B cell (primary cell): ENCODE results near the gene NKX3-2. TPM values are rescaled to one million over a fixed set of nuclear protein-coding genes. Genes with fewer than 3 reads are reported as not detected.
A peak's percentile ranks its signal among the peaks of the same experiment; 100 is the strongest.

Source experiments
- ATAC-seq: fragments of 200-7000 bp; cut with Tn5 transposase; one replicate; pipeline ENCODE4 v1.10.0; 2021; ENCODE audit warnings: low read depth, mild to moderate bottlenecking, moderate number of reproducible peaks, moderate library complexity
- CTCF ChIA-PET: fragments of 350-600 bp; sonication (Branson Sonifier 250); formaldehyde crosslinking; loops from one replicate; lab custom pipeline; 2021; ENCODE audit warnings: antibody characterized with exemption, inconsistent platforms; lab: Charles Lee
- POLR2A ChIA-PET: fragments of 350-600 bp; sonication (Branson Sonifier 250); formaldehyde crosslinking; loops from one replicate; lab custom pipeline; 2021; ENCODE audit warnings: antibody characterized with exemption; lab: Charles Lee
- DNase-seq: peaks from one replicate; pipeline ENCODE4 v3.0.0; 2013
- H2AFZ ChIP-seq: 2 replicates; pipeline ENCODE4 v1.6.1; 2012; ENCODE audit warnings: mild to moderate bottlenecking, low read depth, low read length; ENCODE audit not compliant: insufficient read depth, poor library complexity, severe bottlenecking
- H3K27ac ChIP-seq, 2 donors: 1 replicate in 1 of 2; 2 replicates in 1 of 2; pipeline ENCODE4 v1.5.1; 2012 to 2013; ENCODE audit warnings: low read length in 2 of 2, mild to moderate bottlenecking in 2 of 2, moderate library complexity in 1 of 2
- H3K27me3 ChIP-seq, 4 experiments: fragments of 200-600 bp in 1 of 4; sonication (generic) in 1 of 4; replicated peaks in 1 of 4; 1 replicate in 2 of 4; 2 replicates in 2 of 4; pipeline versions ENCODE4 v1.6.1 to v1.7.0; 2013 to 2016; ENCODE audit warnings: low read length in 3 of 4, mild to moderate bottlenecking in 2 of 4, mixed read lengths in 1 of 4, moderate library complexity in 1 of 4; ENCODE audit not compliant: insufficient read depth in 4 of 4, control insufficient read depth in 3 of 4; ENCODE audit errors: control extremely low read depth in 1 of 4
- H3K36me3 ChIP-seq, 2 experiments: replicated peaks in 1 of 2; 1 replicate in 1 of 2; 2 replicates in 1 of 2; pipeline versions ENCODE4 v1.6.1 to v1.7.1; 2013; ENCODE audit warnings: low read length in 1 of 2; ENCODE audit not compliant: insufficient read depth in 2 of 2, control insufficient read depth in 1 of 2; ENCODE audit errors: control extremely low read depth in 1 of 2, extremely low read depth in 1 of 2
- H3K4me1 ChIP-seq, 2 donors: fragments of 200-600 bp in 1 of 2; sonication (generic) in 1 of 2; 1 replicate in 1 of 2; 2 replicates in 1 of 2; pipeline versions ENCODE4 v1.5.1 to v1.6.1; 2013 to 2017; ENCODE audit warnings: low read length in 2 of 2; ENCODE audit not compliant: control insufficient read depth in 2 of 2, insufficient read depth in 2 of 2
- H3K4me2 ChIP-seq: replicated peaks from 2 replicates; pipeline ENCODE3; 2012; ENCODE audit warnings: mild to moderate bottlenecking, low read depth, low read length; ENCODE audit not compliant: poor library complexity, severe bottlenecking
- H3K4me3 ChIP-seq, 5 experiments: fragments of 200-600 bp in 1 of 5; sonication (generic) in 1 of 5; 1 replicate in 3 of 5; 2 replicates in 2 of 5; pipeline versions ENCODE4 v1.5.1 to v1.7.0; 2011 to 2016; ENCODE audit warnings: low read length in 4 of 5, mild to moderate bottlenecking in 4 of 5, low read depth in 2 of 5, control low read depth in 1 of 5, moderate library complexity in 1 of 5; ENCODE audit not compliant: insufficient read depth in 1 of 5; ENCODE audit errors: control extremely low read depth in 1 of 5, extremely low read depth in 1 of 5
- H3K79me2 ChIP-seq: fragments of 200-600 bp; sonication (generic); one replicate; pipeline ENCODE4 v1.6.0; 2016; ENCODE audit warnings: low read length; ENCODE audit not compliant: control insufficient read depth, insufficient read depth
- H3K9ac ChIP-seq: fragments of 200-600 bp; sonication (generic); 2 replicates; pipeline ENCODE4 v1.6.1; 2017; ENCODE audit warnings: mild to moderate bottlenecking, low read length, moderate library complexity
- H3K9me3 ChIP-seq, 3 donors: one replicate each; pipeline versions ENCODE4 v1.6.1 to v1.7.1; 2013; ENCODE audit warnings: low read length in 2 of 3; ENCODE audit not compliant: control insufficient read depth in 2 of 3, insufficient read depth in 1 of 3; ENCODE audit errors: control extremely low read depth in 1 of 3
- H4K20me1 ChIP-seq: 2 replicates; pipeline ENCODE4 v1.6.0; 2012; ENCODE audit warnings: mild to moderate bottlenecking, low read length; ENCODE audit not compliant: insufficient read depth, control insufficient read depth, poor library complexity, severe bottlenecking
- H3K27ac Mint-ChIP-seq: one replicate; pipeline ENCODE4 v1.8.0; 2021; ENCODE audit warnings: mixed read lengths
- H3K27me3 Mint-ChIP-seq: one replicate; pipeline ENCODE4 v1.8.0; 2021; ENCODE audit warnings: mixed read lengths
- H3K4me1 Mint-ChIP-seq: one replicate; pipeline ENCODE4 v1.8.0; 2021; ENCODE audit warnings: mixed read lengths
- H3K4me3 Mint-ChIP-seq: one replicate; pipeline ENCODE4 v1.8.0; 2021; ENCODE audit warnings: mixed read lengths
- H3K9me3 Mint-ChIP-seq: one replicate; pipeline ENCODE4 v1.8.0; 2022; ENCODE audit warnings: mixed read lengths; ENCODE audit not compliant: insufficient read depth
- CTCF ChIP-seq: fragments of 200-600 bp; IDR thresholded peaks from one replicate; pipeline ENCODE4 v1.8.0; 2022; ENCODE audit warnings: antibody characterized with exemption, mild to moderate bottlenecking
- EZH2 ChIP-seq: IDR thresholded peaks from 2 replicates; pipeline ENCODE4 v1.6.1; 2012; ENCODE audit warnings: borderline replicate concordance, low read depth, mild to moderate bottlenecking, moderate library complexity, low read length; ENCODE audit not compliant: insufficient read depth, poor library complexity, severe bottlenecking
- WGBS: methylation state at CpG from one replicate; pipeline ENCODE4 v1.1.5; 2013; ENCODE audit warnings: missing lambda C conversion rate; ENCODE audit not compliant: insufficient coverage; 5-methylcytosine and 5-hydroxymethylcytosine counted together
- intact Hi-C: fragments of 100-400 bp; cut with micrococcal nuclease; formaldehyde crosslinking; loops from one replicate; pipeline ENCODE4 v1.10.0; 2022
- polyA plus RNA-seq: library from polyadenylated mRNA; depleted of rRNA; stranded (reverse); fragments of >200 nt; gene quantifications from 2 replicates; pipeline ENCODE4 v1.2.3, GENCODE V29; 2012
- total RNA-seq, 2 donors: library from RNA; stranded (reverse); fragments of 120-200 nt in 1 of 2; gene quantifications; 1 replicate in 1 of 2; 2 replicates in 1 of 2; pipeline versions ENCODE4 v1.2.3 to v1.2.4, GENCODE V29; 2013 to 2022

NKX3-2 gene
- total and polyA plus RNA-seq, 2 donors (not counting 1 experiment from before 2014, with no cell fraction given) = not detected

- ChIA-PET POLR2A (interaction anchor here (0.6 kb wide), 1 partner anchor 69 kb away, joined by 6 read pairs; no protein-coding TSS in a partner anchor), CTCF (interaction anchor here (0.7 kb wide), 1 partner anchor 126 kb away, joined by 3 read pairs; no protein-coding TSS in a partner anchor)
- Histone ChIP-seq H3K4me3 (peak overlapping the region in 2 of 5 experiments; percentile 16 to 25), H3K4me2 (peak overlapping the region; percentile 64), H3K9me3 (peaks cover 1 to 60% (median 30%) of the 10 kb centered on the region in 3 donors), H3K36me3 (no peaks in the 10 kb centered on the region), H3K27ac (no peak overlapping the region), H3K27me3 (peaks cover 0 to 99% (median 90%) of the 10 kb centered on the region in 4 experiments), H3K4me1 (peaks cover 39 to 48% of the 10 kb centered on the region in 2 donors), H3K9ac (peak overlapping the region; percentile 20), H4K20me1 (no peaks in the 10 kb centered on the region), H3K79me2 (no peaks in the 10 kb centered on the region), H2AFZ (no peak overlapping the region)
- Mint-ChIP-seq H3K9me3 (no peaks in the 10 kb centered on the region), H3K27ac (no peak overlapping the region), H3K4me3 (peak overlapping the region; percentile 75), H3K27me3 (peaks cover 82% of the 10 kb centered on the region), H3K4me1 (peaks cover 24% of the 10 kb centered on the region)
- 2% methylated on average over 13 of the region's 35 CpGs for WGBS
- TF ChIP-seq CTCF = no peak
- TF ChIP-seq EZH2 = no peak
- DNase-seq (peak; percentile 49), ATAC-seq (peak; percentile 24)
- intact Hi-C loops = loop anchor here (1.0 to 2.0 kb wide), 2 partner anchors 8 to 15 kb away; no protein-coding TSS in a partner anchor
Observed at GRCh38 chr4:13527981-13528820, 16.1 kb downstream of the NKX3-2 start.
